GM12875 (cell line): ENCODE results near the gene NR1I2.

ENCODE experiments used
- H3K4me3 ChIP-seq: one replicate; pipeline ENCODE4 v1.5.1; 2011; ENCODE audit warnings: low read depth, low read length, control low read depth
- TF ChIP-seq, protein P1 (sequence below): IDR thresholded peaks from 2 replicates; pipeline ENCODE4 v1.5.1; 2011; ENCODE audit warnings: low read depth, mild to moderate bottlenecking, control low read depth, inconsistent platforms, low read length, moderate library complexity, borderline replicate concordance; ENCODE audit not compliant: insufficient read depth

Gene NR1I2

DNA sequence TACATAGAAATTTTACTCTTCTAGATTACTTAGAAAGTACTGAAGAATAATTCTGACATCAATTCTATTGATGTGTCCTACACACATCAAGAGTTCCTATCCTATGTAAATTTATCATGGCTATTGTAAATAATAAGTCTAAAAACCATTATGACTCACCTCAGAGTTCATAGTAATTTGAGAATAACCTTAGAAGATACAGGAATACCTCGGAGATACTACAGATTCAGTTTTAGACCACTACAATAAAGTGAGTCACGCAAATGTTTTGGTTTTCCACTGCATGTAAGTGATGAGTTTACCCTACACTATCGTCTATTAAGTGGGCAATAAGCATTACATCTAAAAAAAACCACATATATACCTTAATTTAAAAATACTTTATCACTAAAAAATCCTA is 74.8 kb downstream of the NR1I2 start:
- TF ChIP-seq, protein P1, sequence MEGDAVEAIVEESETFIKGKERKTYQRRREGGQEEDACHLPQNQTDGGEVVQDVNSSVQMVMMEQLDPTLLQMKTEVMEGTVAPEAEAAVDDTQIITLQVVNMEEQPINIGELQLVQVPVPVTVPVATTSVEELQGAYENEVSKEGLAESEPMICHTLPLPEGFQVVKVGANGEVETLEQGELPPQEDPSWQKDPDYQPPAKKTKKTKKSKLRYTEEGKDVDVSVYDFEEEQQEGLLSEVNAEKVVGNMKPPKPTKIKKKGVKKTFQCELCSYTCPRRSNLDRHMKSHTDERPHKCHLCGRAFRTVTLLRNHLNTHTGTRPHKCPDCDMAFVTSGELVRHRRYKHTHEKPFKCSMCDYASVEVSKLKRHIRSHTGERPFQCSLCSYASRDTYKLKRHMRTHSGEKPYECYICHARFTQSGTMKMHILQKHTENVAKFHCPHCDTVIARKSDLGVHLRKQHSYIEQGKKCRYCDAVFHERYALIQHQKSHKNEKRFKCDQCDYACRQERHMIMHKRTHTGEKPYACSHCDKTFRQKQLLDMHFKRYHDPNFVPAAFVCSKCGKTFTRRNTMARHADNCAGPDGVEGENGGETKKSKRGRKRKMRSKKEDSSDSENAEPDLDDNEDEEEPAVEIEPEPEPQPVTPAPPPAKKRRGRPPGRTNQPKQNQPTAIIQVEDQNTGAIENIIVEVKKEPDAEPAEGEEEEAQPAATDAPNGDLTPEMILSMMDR, result no peak
- H3K4me3 ChIP-seq, result no peak overlapping the region

- no peak overlapping the region for H3K4me3 ChIP-seq
- TF ChIP-seq, protein P1, result no peak
Measured at GRCh38 chr3:119858957-119859356, 77.1 kb downstream of the NR1I2 start.

DNA sequence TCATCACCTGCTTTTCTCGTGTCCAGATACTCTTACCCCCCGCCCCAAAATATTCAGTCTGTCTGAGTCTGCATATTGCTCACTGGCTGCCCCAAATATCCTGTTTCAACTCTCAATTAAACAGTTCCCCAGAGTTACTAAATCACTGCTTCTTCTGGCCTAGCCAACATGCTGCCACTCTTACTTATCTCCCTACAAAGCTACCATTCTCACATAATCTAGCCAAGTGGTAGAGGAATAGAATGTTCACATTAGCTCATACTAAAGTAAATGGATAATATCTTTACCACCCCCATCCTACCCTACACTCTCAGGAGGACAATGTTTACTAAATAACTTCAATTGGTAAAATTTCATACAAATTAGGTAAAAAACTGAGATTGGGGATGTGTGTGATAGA is 77.8 kb downstream of the NR1I2 start:
- no peak overlapping the region for H3K4me3 ChIP-seq
- TF ChIP-seq, protein P1, result no peak

DNA sequence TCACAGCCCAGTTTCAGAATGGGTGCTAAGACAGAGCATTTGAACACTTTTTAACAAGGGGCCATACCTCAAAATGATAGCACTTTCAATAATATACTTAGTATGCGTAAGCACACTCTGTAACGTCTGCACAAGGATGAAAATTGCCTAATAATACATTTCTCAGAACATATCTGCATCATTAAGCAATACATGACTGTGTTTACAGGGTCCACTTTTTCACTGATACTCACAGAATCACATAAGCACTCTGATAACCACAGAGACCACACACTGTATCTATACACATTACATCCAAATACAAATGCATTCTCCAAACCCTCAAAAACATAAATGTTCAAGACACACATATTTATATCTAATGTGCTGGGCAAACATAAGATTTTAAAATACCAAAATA is 79.8 kb downstream of the NR1I2 start:
- TF ChIP-seq, protein P1, result no peak
- no peak overlapping the region for H3K4me3 ChIP-seq

GRCh38 chr3:119862616-119863015 is 80.7 kb downstream of the NR1I2 start:
- H3K4me3 ChIP-seq, result no peak overlapping the region
- TF ChIP-seq, protein P1, result no peak

DNA sequence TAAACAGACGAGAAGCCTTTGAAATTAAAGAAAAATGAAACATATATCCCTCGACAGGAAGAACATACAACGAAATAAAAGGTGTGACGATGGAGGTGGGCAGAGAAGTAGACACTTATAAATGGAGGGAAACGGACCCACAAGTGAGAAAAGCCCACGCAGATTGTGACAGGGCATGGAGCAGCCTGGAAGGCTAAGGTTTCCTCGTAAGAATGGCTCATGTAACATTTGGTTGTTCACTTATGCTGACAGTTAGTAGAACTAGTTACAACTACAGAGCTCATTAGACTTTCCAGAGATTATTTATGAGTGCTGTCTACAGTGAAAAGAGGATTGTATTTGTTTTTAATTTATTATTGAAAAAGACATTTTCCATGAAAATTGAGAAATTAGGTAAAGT is 82.6 kb downstream of the NR1I2 start:
- H3K4me3 ChIP-seq, result no peak overlapping the region
- TF ChIP-seq, protein P1, result no peak
